Fibroblast of gingiva (primary cell): ENCODE data around the gene GRB7.
"Not testable (repeated sequence)": the region's sequence is repeated elsewhere in the genome, so short reads cannot be mapped to it uniquely, and the experiment has no call there.

Source experiments
- DNase-seq: peaks from one replicate; pipeline ENCODE4 v3.0.0-alpha.2; 2011; ENCODE audit warnings: low read depth

Gene GRB7

DNA sequence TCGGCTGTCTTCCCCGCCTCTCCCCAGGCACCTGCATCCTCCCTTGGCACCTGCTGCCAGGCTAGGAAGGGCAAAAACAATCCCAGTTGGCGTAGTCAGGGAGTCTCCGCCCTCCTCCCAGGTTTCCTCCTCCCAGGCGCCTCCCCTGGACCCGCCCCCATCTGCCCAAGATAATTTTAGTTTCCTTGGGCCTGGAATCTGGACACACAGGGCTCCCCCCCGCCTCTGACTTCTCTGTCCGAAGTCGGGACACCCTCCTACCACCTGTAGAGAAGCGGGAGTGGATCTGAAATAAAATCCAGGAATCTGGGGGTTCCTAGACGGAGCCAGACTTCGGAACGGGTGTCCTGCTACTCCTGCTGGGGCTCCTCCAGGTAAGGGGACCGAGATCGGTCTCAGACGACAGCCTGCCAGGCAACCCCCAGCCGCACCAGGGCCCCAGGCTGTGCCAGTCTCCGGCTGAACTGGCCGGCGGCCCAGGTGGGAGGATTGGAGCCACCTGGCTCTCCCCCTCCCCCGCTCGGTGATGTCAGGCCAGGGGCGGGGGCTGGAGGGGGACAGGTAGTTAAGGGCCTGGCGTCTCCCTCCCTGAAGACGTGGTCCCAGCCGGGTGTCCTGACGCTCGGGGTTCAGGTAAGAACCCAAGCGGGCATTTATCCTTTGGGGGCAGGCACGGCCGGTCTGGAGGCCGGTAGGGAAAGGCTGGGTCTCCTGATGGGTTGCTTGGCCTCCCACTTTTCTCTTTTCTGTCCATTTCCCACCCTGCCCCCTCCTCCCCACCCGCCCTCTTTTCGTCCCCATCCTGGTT, at the start of gene GRB7:
TSS of gene GRB7 (plus strand) at position 179 of the 808 bp plus-strand sequence. CDS start 4,364 bp downstream, outside the sequence.
- DNase-seq, result no peak

DNA sequence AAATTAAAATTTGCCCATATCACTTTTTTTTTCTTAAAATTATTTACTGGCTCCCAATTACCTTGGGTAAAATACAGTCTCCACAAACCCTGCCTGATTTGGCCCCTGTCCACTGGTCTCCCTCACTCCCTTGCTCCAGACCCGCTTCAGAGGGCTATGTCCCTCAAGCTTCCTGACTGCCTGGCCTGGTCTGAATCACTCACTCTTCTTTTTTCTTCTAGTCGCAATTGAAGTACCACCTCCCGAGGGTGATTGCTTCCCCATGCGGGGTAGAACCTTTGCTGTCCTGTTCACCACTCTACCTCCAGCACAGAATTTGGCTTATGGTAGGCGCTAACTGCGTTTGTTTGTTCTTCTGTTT, 49.3 kb upstream of the GRB7 start:
- DNase-seq, result no peak

DNA sequence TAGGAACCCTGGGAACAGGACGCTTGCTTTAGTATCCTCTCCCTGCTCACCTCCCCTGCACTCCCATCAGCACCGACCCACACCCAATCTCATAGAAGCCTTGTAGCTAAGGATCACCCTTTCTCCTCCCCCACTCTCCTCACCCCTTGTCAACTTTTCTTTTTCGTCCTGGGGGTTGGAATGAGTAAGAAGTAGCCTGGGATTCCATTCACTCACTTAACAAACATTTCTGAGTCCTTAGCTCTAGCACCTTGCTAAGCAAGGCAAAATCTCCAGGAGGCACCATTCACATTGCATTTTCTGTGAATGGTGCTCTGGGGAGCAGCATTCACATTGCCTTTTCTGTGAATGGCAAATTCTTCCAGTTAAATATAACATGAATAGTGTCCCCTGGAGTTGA, 48.8 kb upstream of the GRB7 start:
- DNase-seq, result no peak

DNA sequence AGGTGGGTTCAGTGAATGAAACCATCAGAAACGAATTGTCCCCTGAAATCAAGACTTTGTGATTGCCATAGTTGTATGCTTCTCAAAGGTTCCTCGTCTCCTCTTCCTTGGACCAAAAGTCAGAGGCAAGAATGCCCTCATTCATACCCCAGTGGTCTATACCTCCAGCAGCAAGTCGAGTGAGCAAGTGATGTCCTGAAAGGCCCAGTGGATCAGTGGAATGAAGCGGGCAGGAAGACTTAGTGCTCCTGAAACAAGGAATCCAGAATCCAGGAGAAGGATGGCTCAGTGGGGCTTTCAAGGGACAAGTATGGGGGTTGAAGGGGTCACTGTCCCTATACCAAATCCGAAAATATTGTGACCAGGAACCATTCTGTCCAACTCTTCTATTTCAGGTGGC, 43.1 kb upstream of the GRB7 start:
- DNase-seq, result no peak

DNA sequence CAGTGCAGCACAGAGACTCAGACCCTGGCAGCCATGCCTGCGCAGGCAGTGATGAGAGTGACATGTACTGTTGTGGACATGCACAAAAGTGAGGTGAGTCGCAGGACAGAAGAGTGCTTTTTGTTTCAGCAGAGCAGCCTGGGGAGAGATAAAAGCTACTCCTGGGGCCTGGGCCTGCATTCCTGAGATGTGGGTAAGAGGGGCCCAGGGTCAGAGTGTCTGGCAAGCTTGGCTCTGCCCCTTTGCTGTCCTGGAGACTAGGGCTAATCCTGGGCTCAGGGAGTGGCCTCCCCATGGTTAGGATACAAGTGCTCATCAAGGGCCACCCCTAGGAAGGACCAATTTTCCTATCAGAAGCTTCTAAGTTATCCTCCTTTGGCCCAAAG, 42.7 kb upstream of the GRB7 start:
- no peak for DNase-seq

DNA sequence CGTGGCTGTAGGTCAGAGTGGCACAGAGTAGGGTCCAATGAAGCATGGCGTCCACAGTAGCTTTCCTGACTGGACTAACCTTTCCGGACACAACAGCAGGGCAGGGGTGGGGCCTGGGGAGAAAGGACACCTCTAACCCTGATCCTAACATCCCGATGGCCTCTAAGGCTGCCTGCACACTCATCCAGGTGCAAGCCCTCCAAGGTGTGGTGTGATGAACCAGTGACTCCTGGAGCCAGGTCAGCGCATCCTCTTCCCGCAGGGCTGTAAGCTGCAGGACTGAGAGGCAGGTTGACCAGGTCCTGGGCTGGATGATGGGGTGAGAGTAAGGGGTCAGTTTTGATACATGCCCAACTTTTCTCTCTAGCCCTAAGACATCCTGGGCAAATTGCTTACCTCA, 41.0 kb upstream of the GRB7 start:
- DNase-seq, result no peak

DNA sequence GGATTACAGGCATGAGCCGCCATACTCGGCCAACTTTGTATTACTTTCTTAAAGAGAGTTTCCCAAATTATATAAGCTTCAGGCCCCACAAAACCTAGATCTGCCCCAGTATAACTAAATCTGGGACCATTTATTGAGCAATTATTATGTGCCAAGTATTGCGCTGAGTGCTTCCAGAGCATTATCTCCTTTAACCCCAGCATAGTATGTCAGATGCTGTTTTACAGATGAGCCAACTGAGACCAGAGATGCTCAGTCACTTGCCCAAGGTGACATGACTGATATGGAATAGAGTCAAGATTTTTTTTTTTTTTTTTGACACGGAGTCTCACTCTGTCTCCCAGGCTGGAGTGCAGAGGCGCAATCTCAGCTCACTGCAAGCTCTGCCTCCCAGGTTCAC, 39.8 kb upstream of the GRB7 start:
- DNase-seq, result no peak

DNA sequence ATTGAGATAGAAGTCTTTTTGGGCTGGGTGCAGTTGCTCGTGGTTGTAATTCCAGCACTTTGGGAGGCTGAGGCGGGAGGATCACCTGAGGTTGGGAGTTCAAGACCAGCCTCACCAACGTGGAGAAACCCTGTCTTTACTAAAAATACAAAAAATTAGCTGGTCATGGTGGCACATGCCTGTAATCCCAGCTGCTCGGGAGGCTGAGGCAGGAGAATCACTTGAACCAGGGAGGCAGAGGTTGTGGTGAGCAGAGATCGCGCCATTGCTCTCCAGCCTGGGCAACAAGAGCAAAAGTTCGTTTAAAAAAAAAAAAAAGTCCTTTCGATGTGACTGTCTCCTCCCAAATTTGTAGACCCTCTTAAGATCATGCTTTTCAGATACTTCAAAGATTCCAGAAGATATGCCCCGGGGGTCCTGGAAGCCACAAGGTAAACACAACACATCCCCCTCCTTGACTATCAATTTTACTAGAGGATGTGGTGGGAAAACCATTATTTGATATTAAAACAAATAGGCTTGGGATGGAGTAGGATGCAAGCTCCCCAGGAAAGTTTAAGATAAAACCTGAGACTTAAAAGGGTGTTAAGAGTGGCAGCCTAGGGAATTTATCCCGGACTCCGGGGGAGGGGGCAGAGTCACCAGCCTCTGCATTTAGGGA, 38.5 kb upstream of the GRB7 start:
- DNase-seq, result not testable (repeated sequence)

DNA sequence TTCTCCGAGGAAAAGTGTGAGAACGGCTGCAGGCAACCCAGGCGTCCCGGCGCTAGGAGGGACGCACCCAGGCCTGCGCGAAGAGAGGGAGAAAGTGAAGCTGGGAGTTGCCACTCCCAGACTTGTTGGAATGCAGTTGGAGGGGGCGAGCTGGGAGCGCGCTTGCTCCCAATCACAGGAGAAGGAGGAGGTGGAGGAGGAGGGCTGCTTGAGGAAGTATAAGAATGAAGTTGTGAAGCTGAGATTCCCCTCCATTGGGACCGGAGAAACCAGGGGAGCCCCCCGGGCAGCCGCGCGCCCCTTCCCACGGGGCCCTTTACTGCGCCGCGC, 38.0 kb upstream of the GRB7 start, which contains the start of gene ERBB2:
TSS of gene ERBB2 (plus strand) at position 247 of the 330 bp plus-strand sequence. CDS start 175 bp downstream, outside the sequence.
- peak; percentile 79 for DNase-seq

DNA sequence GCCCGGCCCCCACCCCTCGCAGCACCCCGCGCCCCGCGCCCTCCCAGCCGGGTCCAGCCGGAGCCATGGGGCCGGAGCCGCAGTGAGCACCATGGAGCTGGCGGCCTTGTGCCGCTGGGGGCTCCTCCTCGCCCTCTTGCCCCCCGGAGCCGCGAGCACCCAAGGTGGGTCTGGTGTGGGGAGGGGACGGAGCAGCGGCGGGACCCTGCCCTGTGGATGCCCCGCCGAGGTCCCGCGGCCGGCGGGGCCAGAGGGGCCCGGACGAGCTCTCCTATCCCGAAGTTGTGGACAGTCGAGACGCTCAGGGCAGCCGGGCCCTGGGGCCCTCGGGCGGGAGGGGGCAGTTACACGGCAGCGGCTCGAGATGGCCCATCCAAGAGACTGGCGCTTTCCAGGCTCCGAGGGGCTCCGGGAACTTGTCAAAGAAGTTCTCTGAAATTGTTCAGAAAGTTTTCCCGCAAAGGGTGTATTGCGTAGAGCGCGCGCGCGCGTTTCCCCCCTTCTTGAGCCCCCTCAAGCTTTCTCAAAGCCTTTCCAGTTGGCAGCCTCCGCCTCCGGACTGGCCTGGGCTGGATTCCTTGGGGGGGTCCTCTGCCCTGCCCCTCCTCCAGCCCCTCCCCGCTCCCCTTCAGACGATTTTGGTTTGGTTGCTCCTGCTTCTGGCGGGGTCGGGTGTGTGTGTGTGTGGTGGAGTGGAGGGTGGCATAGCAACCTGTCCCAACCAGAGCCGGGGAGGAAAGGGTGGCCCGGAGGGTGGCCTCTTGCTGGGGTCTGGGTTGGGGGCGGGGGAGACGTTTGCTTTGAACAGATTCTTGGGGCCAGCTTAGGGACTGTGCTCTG, 37.4 kb upstream of the GRB7 start:
- peak; percentile 18 for DNase-seq

DNA sequence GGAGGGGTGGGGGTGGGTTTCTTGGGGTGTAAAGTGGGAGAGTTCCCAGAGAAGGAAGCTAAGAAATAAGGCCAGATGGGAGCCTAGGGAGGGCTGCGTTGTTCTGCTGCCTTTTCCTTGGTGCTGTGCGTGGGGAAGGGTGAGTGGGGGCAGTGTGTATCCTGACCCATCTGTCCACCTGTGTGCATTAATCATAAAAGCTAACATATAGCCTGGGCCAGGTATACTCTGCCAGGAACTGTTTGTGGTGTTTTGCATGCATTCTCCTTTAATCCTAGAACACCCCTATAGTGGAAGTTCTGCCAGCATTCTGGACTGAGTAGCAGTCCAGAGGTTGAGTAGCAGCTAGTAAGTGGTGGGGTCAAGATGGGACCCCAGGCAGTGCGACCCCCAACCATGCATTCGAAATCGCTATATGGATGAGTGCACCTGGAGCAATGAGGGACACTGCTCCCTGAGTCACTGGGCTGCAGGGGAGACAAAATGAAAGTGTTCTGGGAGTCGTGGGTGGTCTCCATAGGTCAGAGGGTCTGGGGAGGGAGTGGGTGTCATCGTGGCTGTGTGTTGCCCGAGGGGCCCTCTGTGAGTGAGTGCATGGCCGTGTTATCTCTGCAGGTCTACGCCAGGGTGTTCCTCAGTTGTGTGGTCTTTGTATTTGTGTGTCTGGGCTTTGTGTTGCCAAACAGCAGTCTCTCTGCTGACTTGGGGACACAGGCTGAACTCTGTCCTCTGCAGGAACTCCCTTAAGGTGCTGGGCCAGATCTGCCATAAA, 36.5 kb upstream of the GRB7 start:
- no peak for DNase-seq

DNA sequence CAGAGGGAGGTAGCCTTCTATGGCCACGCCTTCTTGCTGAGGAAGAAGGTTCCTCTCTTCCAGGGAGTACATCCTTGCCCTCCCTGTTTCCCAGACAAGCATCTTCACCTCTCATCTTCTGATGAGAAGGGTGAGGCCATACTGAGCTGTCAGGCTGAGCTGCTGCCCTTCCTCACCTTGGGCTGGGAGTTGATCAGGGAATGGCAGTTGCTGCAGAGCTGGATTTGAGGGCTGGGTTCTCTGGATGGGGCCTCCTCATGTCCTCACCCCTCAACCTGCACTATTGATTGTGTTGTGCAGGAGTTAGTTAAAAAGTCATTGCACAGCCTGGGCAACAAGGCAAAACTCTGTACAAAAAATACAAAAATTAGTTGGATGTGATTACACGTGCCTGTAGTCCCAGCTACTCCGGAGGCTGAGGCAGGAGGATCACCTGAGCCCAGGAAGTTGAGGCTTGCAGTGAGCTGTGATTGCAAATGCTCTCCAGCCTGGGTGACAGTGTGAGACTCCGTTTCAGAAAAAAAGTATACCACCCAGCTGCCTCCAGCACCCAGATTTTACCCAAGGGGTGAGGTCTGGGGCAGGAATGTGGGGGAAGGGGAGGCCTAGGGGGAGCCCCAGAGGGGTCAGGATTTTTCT, 35.8 kb upstream of the GRB7 start:
- no peak for DNase-seq

DNA sequence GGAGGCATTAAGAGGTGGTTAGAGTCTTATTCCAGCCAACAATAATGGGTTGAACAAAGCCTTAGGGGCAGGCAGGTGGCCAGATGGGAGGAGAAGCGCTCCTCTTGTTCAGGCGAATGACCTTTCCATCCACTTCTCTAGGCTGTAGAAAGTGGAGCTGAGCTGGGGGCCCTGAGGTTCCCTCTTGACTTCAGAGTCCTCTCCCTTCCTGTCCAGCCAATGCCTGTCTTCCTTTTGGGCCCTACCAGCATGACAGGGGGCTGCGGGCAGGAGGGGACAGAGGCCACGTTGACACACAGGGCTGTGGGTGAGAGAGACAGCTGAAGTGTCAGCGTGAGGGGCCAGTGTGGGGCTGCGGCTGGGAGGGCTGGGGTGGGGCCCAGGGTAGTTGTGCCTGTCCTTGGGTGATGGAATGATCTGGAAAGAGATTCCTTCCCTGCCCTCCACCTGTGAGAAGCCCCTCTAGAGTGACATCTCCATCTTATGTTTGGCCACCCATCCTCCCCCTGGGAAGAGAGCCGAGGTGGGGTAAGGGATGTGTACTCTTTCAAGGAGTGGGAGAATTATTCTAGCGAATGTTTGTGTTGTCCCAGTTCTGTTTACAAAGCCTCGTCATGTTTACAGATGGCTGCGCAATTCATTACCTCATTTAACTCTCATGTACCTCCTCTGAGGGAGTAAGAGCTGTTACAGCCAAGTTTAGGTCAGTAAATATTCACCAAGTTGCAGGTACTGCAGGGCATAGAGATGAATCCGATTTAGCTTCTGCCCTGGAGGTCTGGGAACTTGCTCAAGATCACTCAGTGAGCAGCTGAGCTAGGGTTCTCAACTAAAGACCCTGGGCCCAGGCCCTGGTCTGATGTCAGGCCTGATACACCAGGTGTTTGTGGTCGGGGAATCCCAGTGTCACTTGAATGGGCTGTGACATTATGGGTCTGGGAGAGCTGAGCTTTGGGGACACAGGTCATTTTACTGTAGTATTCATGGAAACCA, 34.5 kb upstream of the GRB7 start:
- DNase-seq, result no peak

DNA sequence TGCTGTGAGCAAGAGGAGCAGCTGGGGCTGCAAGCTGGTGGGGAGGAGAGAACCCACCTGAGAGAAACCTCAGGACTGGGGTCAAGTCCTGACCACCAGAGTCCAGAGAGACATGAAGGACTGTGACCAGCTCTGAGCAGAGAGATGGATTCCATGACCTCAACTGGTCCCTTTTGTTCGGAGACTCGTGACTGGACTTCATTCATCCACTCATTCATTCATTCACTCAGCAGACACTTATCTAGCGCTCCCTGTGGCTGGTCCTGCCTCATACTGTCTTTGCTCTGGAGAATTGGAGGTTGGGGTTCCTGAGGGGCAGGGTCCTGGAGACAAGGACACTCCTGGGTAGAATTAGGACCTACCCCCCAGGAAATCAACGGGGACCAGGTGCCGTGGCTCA, 33.8 kb upstream of the GRB7 start:
- no peak for DNase-seq

DNA sequence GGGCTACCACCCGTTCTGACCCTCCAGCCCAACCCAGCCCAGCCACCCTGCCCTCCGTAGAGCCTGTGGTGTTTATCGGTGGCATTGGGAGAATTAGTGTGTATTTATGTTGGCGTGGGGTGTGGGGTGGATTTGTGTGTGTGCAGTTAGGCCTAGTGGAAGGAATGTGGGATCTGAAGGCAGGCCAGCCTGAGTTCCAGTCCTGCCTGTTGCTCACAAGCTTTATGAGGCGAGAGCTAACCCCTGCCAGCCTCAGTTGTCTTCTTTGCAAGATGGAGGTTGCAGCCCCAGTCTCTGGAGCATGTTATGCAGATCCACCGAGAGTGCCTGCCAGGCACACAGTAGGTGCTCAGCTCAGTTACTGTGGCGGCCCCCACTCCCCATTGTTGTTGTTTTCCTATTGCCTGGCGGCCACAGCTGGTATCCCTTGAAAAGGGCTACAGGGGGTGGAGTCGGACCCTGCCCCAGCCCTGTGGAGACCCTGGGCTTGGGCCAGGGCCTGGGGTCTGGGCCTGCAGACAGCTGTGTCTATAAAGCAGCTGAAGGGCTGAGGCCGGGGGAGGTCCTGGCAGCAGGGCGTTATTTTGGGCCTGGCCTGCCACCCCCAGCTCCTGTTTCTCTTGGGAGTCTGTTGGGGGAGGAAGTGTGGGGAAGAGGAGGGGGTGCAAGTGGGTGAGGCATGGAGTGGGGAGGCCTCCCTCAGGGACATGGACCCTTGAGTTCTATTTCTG, 32.8 kb upstream of the GRB7 start:
- peak; percentile 30 for DNase-seq

DNA sequence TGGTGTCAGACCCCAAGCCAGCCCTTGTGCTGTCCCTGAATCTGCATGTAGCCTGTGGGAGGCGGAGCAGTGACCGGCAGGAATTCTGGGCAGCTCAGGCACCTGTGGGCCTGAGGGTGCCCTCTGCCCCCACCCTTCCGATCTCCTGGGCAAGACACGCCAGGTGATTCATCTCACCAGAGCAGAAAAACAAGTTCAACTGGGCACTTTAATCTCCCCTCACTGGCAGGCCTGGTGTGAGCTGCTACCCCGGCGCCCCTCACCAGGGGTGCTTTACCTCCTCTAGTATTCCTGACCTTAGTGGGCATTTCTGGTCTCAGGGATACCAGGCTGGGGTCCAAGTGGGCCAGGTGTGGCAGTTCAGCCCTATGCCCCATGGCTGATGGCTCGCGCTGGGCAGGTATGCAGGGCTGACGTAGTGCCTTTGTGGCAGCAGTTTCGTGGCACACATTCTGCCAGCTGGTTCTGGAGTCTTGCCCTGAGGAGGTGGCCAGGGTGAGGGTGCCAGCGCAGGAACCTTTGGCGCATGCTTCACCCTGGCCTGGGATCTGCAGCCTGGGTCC, 31.9 kb upstream of the GRB7 start:
- DNase-seq, result no peak

DNA sequence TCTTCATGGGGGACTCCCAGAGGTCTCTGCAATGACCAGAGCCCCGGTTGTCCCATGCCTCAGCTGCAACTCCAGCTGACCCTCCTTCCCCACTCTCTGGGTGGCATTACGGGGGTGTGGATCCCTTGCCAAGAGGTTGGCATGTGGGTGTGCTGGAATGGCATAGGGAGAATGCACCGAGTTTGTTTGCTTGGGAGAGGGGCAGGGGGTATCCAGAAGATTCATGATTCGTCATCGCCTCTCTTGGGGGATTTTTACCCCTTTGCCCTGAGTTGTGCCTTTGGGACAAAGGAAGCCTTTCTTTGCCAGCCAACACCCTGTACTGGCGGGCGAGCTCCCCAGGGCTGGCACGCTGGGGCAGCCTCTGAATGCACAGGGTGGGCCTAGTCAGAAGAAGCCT, 31.4 kb upstream of the GRB7 start:
- no peak for DNase-seq

DNA sequence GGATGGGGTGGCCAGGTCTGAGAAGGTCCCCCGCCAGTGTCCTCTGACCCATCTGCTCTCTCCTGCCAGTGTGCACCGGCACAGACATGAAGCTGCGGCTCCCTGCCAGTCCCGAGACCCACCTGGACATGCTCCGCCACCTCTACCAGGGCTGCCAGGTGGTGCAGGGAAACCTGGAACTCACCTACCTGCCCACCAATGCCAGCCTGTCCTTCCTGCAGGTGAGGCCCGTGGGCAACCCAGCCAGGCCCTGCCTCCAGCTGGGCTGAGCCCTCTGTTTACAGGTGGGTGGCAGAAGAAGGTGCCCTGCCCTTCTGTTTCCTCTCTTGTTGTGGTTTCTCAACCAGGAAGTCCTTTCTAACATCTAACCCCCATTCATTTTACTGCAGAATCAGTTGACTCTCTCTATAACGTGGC, 30.8 kb upstream of the GRB7 start:
- no peak for DNase-seq

DNA sequence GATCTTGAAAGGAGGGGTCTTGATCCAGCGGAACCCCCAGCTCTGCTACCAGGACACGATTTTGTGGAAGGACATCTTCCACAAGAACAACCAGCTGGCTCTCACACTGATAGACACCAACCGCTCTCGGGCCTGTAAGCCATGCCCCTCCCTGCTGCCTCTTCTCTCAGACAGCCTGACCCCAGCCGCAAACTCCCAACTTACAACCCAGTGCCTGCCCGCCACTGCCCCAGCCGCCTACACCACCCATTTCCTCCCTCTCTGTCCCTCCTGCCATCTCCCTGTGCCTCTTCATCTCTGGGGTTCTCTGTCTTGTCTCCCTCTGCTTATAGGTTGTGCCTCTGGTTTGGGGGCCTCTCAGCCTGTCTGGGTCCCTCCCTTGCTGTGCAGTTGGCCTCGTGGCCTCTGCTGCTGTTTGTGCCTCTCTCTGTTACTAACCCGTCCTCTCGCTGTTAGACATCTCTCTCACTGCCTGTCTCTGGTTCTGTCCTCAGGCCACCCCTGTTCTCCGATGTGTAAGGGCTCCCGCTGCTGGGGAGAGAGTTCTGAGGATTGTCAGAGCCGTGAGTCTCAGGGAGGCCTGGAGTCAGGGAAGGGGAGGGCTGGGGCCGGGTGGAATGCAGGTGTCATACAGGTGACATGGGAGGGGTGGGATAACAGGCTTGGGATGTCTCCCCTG, 28.3 kb upstream of the GRB7 start:
- no peak for DNase-seq
